PFSK-1 (cell line): ENCODE data around the gene FNDC3A.

Experiments used
- POLR2AphosphoS5 ChIP-seq: IDR thresholded peaks from 2 replicates; pipeline ENCODE4 v1.6.1; 2012; ENCODE audit warnings: low read depth, mild to moderate bottlenecking, control low read depth, low read length, moderate library complexity
- REST ChIP-seq, 2 experiments: IDR thresholded peaks; 2 replicates each; pipeline versions ENCODE4 v1.6.1 to v1.8.0; 2011 to 2012; ENCODE audit warnings: low read depth in 2 of 2, low read length in 2 of 2, control low read depth in 1 of 2, inconsistent platforms in 1 of 2, mild to moderate bottlenecking in 1 of 2, moderate library complexity in 1 of 2; ENCODE audit not compliant: insufficient read depth in 1 of 2
- TAF1 ChIP-seq: IDR thresholded peaks from 2 replicates; pipeline ENCODE4 v1.6.1; 2012; ENCODE audit warnings: low read length, control low read depth, borderline replicate concordance; ENCODE audit not compliant: insufficient read depth

DNA sequence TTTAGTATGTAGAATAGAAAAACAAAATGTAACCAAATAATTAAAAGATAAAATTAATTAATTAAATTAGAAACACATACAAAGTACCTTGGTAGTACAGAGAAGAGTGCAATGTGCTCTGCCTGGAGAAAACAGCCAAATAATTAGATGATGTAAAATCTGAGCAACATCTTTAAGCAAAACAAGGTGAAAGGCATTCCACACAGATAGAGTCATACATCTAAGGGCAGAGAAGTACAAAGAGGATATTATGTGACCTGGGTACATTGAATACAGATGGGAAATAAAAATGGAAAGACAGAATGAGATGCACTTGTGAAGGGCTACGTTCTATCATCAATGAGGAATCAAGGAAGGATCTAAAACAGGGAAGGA is 25.2 kb upstream of the FNDC3A start:
- TF ChIP-seq TAF1 (no peak), REST (IDR thresholded peaks at IDR 0.05; ENCODE audit: insufficient read depth in 1 of 2, low read depth in 2 of 2, low read length in 2 of 2) (no peak), POLR2AphosphoS5 (no peak)
